H1 (cell line): Measurements from ENCODE around the gene AP2A2. TPM values are rescaled to one million over a fixed set of nuclear protein-coding genes. Genes with fewer than 3 reads are reported as not detected.

Source experiments
- CTCF ChIA-PET: fragments of 300-600 bp; sonication (Branson Sonifier 250); formaldehyde crosslinking; loops from one replicate; lab custom pipeline; 2021; ENCODE audit not compliant: partially characterized antibody; lab: Charles Lee
- POLR2A ChIA-PET: fragments of 300-600 bp; sonication (Branson Sonifier 250); formaldehyde crosslinking; loops from one replicate; lab custom pipeline; 2021; ENCODE audit warnings: inconsistent platforms; ENCODE audit not compliant: partially characterized antibody; lab: Charles Lee
- DNase-seq, 2 experiments: peaks; one replicate each; pipeline versions ENCODE4 v3.0.0 to v3.0.0-alpha.2; 2010 to 2022; ENCODE audit warnings: low spot score in 2 of 2, low read depth in 1 of 2, mixed read lengths in 1 of 2
- FAIRE-seq: peaks from 2 replicates; lab custom pipeline; 2011; peaks lifted over from hg19 to GRCh38; lab: Jason Lieb, UNC
- H2AFZ ChIP-seq: 2 replicates; pipeline ENCODE4 v1.8.1; 2012; ENCODE audit warnings: low read length, inconsistent platforms
- H2AK5ac ChIP-seq: 2 replicates; pipeline ENCODE4 v1.6.1; 2013; ENCODE audit warnings: low read depth, low read length
- H2BK120ac ChIP-seq: replicated peaks from 2 replicates; pipeline ENCODE3; 2013; ENCODE audit warnings: low read depth, low read length, inconsistent platforms
- H2BK12ac ChIP-seq: 2 replicates; pipeline ENCODE4 v1.6.1; 2013; ENCODE audit warnings: low read depth, low read length
- H2BK15ac ChIP-seq: 2 replicates; pipeline ENCODE4 v1.6.1; 2013; ENCODE audit warnings: low read length
- H2BK20ac ChIP-seq: 2 replicates; pipeline ENCODE4 v1.6.1; 2013; ENCODE audit warnings: low read length
- H2BK5ac ChIP-seq: 2 replicates; pipeline ENCODE4 v1.6.1; 2013; ENCODE audit warnings: low read depth, low read length
- H3K14ac ChIP-seq: 2 replicates; pipeline ENCODE4 v1.6.1; 2013; ENCODE audit warnings: inconsistent platforms; ENCODE audit not compliant: insufficient read length
- H3K18ac ChIP-seq: 2 replicates; pipeline ENCODE4 v1.6.1; 2013; ENCODE audit warnings: low read length; ENCODE audit errors: extremely low read depth
- H3K23ac ChIP-seq: 2 replicates; pipeline ENCODE4 v1.6.1; 2013; ENCODE audit warnings: inconsistent platforms; ENCODE audit not compliant: insufficient read length
- H3K23me2 ChIP-seq: 2 replicates; pipeline ENCODE4 v1.6.1; 2013; ENCODE audit warnings: low read depth, low read length
- H3K27ac ChIP-seq: 2 replicates; pipeline ENCODE4 v1.6.1; 2011; ENCODE audit warnings: low read depth, low read length, inconsistent platforms
- H3K27me3 ChIP-seq, 4 experiments: replicated peaks in 1 of 4; 1 replicate in 1 of 4; 2 replicates in 3 of 4; pipeline versions ENCODE4 v1.6.1 to v1.8.1; 2011 to 2013; ENCODE audit warnings: low read length in 3 of 4, mild to moderate bottlenecking in 3 of 4, inconsistent platforms in 2 of 4, mixed read lengths in 2 of 4, moderate library complexity in 1 of 4; ENCODE audit not compliant: control insufficient read depth in 3 of 4, insufficient read depth in 3 of 4; ENCODE audit errors: extremely low read depth in 1 of 4
- H3K36me3 ChIP-seq, 4 experiments: 2 replicates each; pipeline versions ENCODE4 v1.6.1 to v1.8.1; 2011 to 2013; ENCODE audit warnings: mild to moderate bottlenecking in 4 of 4, low read length in 3 of 4, moderate library complexity in 2 of 4, control low read depth in 1 of 4, inconsistent platforms in 1 of 4; ENCODE audit not compliant: insufficient read depth in 4 of 4, control insufficient read depth in 2 of 4
- H3K4ac ChIP-seq: replicated peaks from 2 replicates; pipeline ENCODE3; 2013; ENCODE audit warnings: low read length, low read depth, mixed read lengths, inconsistent platforms; ENCODE audit not compliant: insufficient read length
- H3K4me1 ChIP-seq, 4 experiments: replicated peaks in 1 of 4; 1 replicate in 1 of 4; 2 replicates in 3 of 4; pipeline versions ENCODE4 v1.6.1 to v1.8.1; 2011 to 2013; ENCODE audit warnings: low read length in 3 of 4, inconsistent platforms in 2 of 4, mixed read lengths in 1 of 4; ENCODE audit not compliant: insufficient read depth in 4 of 4, control insufficient read depth in 3 of 4
- H3K4me2 ChIP-seq, 2 experiments: 2 replicates each; pipeline versions ENCODE4 v1.6.1 to v1.8.1; 2011 to 2013; ENCODE audit warnings: low read depth in 2 of 2, low read length in 2 of 2, control low read depth in 1 of 2, inconsistent platforms in 1 of 2, mild to moderate bottlenecking in 1 of 2; ENCODE audit not compliant: insufficient read depth in 1 of 2
- H3K4me3 ChIP-seq, 4 experiments: fragments of 200-600, 300-600 bp in 1 of 4; sonication (generic), shearing (Covaris generic), sonication (Bioruptor Twin) in 1 of 4; 2 replicates each; pipeline versions ENCODE4 v1.5.1 to v1.8.1; 2011 to 2016; ENCODE audit warnings: low read length in 4 of 4, low read depth in 3 of 4, control low read depth in 2 of 4, inconsistent platforms in 2 of 4, mild to moderate bottlenecking in 2 of 4, mixed read lengths in 1 of 4, moderate library complexity in 1 of 4; ENCODE audit not compliant: insufficient read depth in 2 of 4; ENCODE audit errors: extremely low read depth in 1 of 4
- H3K56ac ChIP-seq: replicated peaks from 2 replicates; pipeline ENCODE3; 2013; ENCODE audit warnings: low read depth, mild to moderate bottlenecking, mixed read lengths, low read length, inconsistent platforms; ENCODE audit not compliant: insufficient read length
- H3K79me1 ChIP-seq: 2 replicates; pipeline ENCODE4 v1.6.1; 2013; ENCODE audit warnings: low read depth, low read length, control low read depth
- H3K79me2 ChIP-seq, 2 experiments: 2 replicates each; pipeline versions ENCODE4 v1.6.1 to v1.8.1; 2012 to 2013; ENCODE audit warnings: low read length in 2 of 2, mild to moderate bottlenecking in 2 of 2, inconsistent platforms in 1 of 2; ENCODE audit not compliant: insufficient read depth in 2 of 2, control insufficient read depth in 1 of 2
- H3K9ac ChIP-seq, 4 experiments: replicated peaks in 1 of 4; 1 replicate in 1 of 4; 2 replicates in 3 of 4; pipeline versions ENCODE4 v1.6.1 to v1.8.1; 2011 to 2013; ENCODE audit warnings: low read depth in 3 of 4, low read length in 3 of 4, control low read depth in 2 of 4, mild to moderate bottlenecking in 2 of 4, moderate library complexity in 2 of 4, inconsistent platforms in 1 of 4; ENCODE audit errors: extremely low read depth in 1 of 4
- H3K9me3 ChIP-seq, 2 experiments: 2 replicates each; pipeline versions ENCODE4 v1.6.1 to v1.8.1; 2012 to 2013; ENCODE audit warnings: mild to moderate bottlenecking in 2 of 2, moderate library complexity in 2 of 2, control low read depth in 1 of 2, inconsistent platforms in 1 of 2, low read depth in 1 of 2, low read length in 1 of 2, mixed read lengths in 1 of 2; ENCODE audit not compliant: insufficient read depth in 2 of 2
- H4K20me1 ChIP-seq, 2 experiments: replicated peaks in 1 of 2; 2 replicates each; pipeline versions ENCODE3 to v1.8.1; 2011 to 2013; ENCODE audit warnings: inconsistent platforms in 2 of 2, low read length in 2 of 2, mild to moderate bottlenecking in 1 of 2; ENCODE audit not compliant: insufficient read depth in 2 of 2, control insufficient read depth in 1 of 2
- H4K5ac ChIP-seq: 2 replicates; pipeline ENCODE4 v1.6.1; 2013; ENCODE audit warnings: low read length, low read depth, mixed read lengths, inconsistent platforms; ENCODE audit not compliant: insufficient read length
- H4K8ac ChIP-seq: 2 replicates; pipeline ENCODE4 v1.8.0; 2013; ENCODE audit warnings: mild to moderate bottlenecking, moderate library complexity, low read length, inconsistent platforms; ENCODE audit not compliant: insufficient read depth; ENCODE audit errors: extremely low read depth
- H4K91ac ChIP-seq: replicated peaks from 2 replicates; pipeline ENCODE3; 2013; ENCODE audit warnings: low read length, mixed read lengths, inconsistent platforms; ENCODE audit not compliant: insufficient read length
- CHD1 ChIP-seq: IDR thresholded peaks from 2 replicates; pipeline ENCODE4 v1.6.1; 2012; ENCODE audit warnings: low read depth, low read length, improper control_type of control experiment
- CHD2 ChIP-seq: IDR thresholded peaks from 2 replicates; pipeline ENCODE4 v1.6.1; 2012; ENCODE audit warnings: low read length, improper control_type of control experiment
- EZH2 ChIP-seq: fragments of 200-600 bp; sonication (generic); IDR thresholded peaks from 2 replicates; pipeline ENCODE4 v1.7.1; 2012; ENCODE audit warnings: low read depth, mild to moderate bottlenecking, moderate library complexity, low read length, inconsistent platforms; ENCODE audit not compliant: severe bottlenecking
- MAFK ChIP-seq: IDR thresholded peaks from 2 replicates; pipeline ENCODE4 v1.6.1; 2012; ENCODE audit warnings: low read depth, mild to moderate bottlenecking, improper control_type of control experiment, low read length
- NRF1 ChIP-seq: IDR thresholded peaks from 2 replicates; pipeline ENCODE4 v1.6.1; 2011; ENCODE audit warnings: mild to moderate bottlenecking, low read depth, low read length, improper control_type of control experiment
- POU5F1 ChIP-seq: IDR thresholded peaks from 2 replicates; pipeline ENCODE4 v1.6.1; 2011; ENCODE audit warnings: low read depth, mild to moderate bottlenecking, low read length, moderate library complexity
- RAD21 ChIP-seq, 2 experiments: IDR thresholded peaks in 1 of 2; conservative IDR thresholded peaks in 1 of 2; 2 replicates each; pipeline ENCODE4 v1.6.1; 2011; ENCODE audit warnings: low read depth in 2 of 2, low read length in 2 of 2, improper control_type of control experiment in 1 of 2, inconsistent platforms in 1 of 2, mild to moderate bottlenecking in 1 of 2, moderate library complexity in 1 of 2
- RNF2 ChIP-seq: fragments of 200-900, 300-1000 bp; sonication (generic); IDR thresholded peaks from 2 replicates; pipeline ENCODE4 v1.7.1; 2016; ENCODE audit warnings: borderline replicate concordance, low read depth, mild to moderate bottlenecking, antibody characterized with exemption, low read length; ENCODE audit not compliant: poor library complexity, severe bottlenecking; ENCODE audit errors: missing control alignments
- SIN3A ChIP-seq, 2 experiments: IDR thresholded peaks in 1 of 2; conservative IDR thresholded peaks in 1 of 2; 2 replicates each; pipeline ENCODE4 v1.6.1; 2011 to 2012; ENCODE audit warnings: low read length in 2 of 2, improper control_type of control experiment in 1 of 2, low read depth in 1 of 2, mild to moderate bottlenecking in 1 of 2
- TEAD4 ChIP-seq: IDR thresholded peaks from 2 replicates; pipeline ENCODE4 v1.6.1; 2012; ENCODE audit warnings: low read depth, low read length, inconsistent platforms, mixed read lengths
- WGBS, 2 experiments: shearing (Covaris generic) in 1 of 2; methylation state at CpG; one replicate each; pipeline versions ENCODE4 v1.1.6 to v1.1.7; 2013 to 2015; ENCODE audit warnings: low lambda C conversion rate in 2 of 2, mixed read lengths in 2 of 2, inconsistent platforms in 1 of 2, low coverage in 1 of 2, missing lambda C conversion rate in 1 of 2; ENCODE audit not compliant: insufficient replicate concordance in 2 of 2, insufficient coverage in 1 of 2, insufficient read length in 1 of 2; ENCODE audit errors: extremely low coverage in 1 of 2, missing lambda C conversion rate in 1 of 2; 5-methylcytosine and 5-hydroxymethylcytosine counted together
- polyA plus RNA-seq, 7 experiments: library from polyadenylated mRNA; depleted of rRNA in 3 of 7; stranded (reverse) in 5 of 7; unstranded in 2 of 7; fragments of >200 nt in 5 of 7; fragments of 200-250 nt in 2 of 7; gene quantifications; 1 replicate in 5 of 7; 2 replicates in 1 of 7; 4 replicates in 1 of 7; pipeline versions ENCODE4 v1.2.1 to v1.2.3, GENCODE V29; 2011 to 2013; ENCODE audit warnings: missing spikeins in 2 of 7, mixed read lengths in 2 of 7
- total RNA-seq: library from RNA; stranded (reverse); fragmentation: NEBNext Ultra II Directional; extraction: Animal tissue kit (Norgen Biotek cat#: 25700); gene quantifications from 2 replicates; pipeline ENCODE4 v1.2.1, GENCODE V29; 2021

The AP2A2 gene
- total and polyA plus RNA-seq, 2 of the 8 experiments (the other 6 are each of a cell fraction or from before 2014, with no cell fraction given) = 50.0 to 65.0 TPM

- Histone ChIP-seq H3K79me2 (no peaks in the 10 kb centered on the region), H3K36me3 (no peaks in the 10 kb centered on the region), H3K9me3 (no peaks in the 10 kb centered on the region), H2AK5ac (no peak overlapping the region), H3K23me2 (no peaks in the 10 kb centered on the region), H2BK20ac (no peak overlapping the region), H3K23ac (no peak overlapping the region), H2BK12ac (no peak overlapping the region), H4K20me1 (no peaks in the 10 kb centered on the region), H4K91ac (no peak overlapping the region), H2BK120ac (no peak overlapping the region), H2BK15ac (no peak overlapping the region), H3K27me3 (no peaks in the 10 kb centered on the region), H3K9ac (no peak overlapping the region), H2AFZ (no peak overlapping the region), H4K8ac (0 out of 2 replicates have a peak overlapping the region, but pooled peaks have one; percentile 41), H2BK5ac (no peak overlapping the region), H3K4ac (no peak overlapping the region), H3K14ac (no peak overlapping the region), H3K27ac (no peak overlapping the region), H3K4me3 (no peak overlapping the region), H3K56ac (no peak overlapping the region), H3K79me1 (no peaks in the 10 kb centered on the region), H3K4me1 (no peaks in the 10 kb centered on the region), H4K5ac (no peak overlapping the region), H3K4me2 (no peak overlapping the region), H3K18ac (no peak overlapping the region)
- ChIA-PET CTCF (interaction anchor here (0.7 to 2.6 kb wide), 23 partner anchors 9 to 204 kb away, joined by 3 to 19 read pairs (median 6); partner anchors contain the start of gene AP2A2), POLR2A (interaction anchor here (1.1 to 1.4 kb wide), 3 partner anchors 112 to 192 kb away, joined by 3 read pairs; no protein-coding TSS in a partner anchor)
- 92% methylated on average over 16 of the region's 25 CpGs; no CpG with 5 or more reads in 1 of the 2 experiments for WGBS, 2 experiments
- no peak for DNase-seq
- TF ChIP-seq NRF1 (no peak), POU5F1 (no peak), EZH2 (no peak), MAFK (no peak), SIN3A (conservative IDR thresholded peaks at IDR 0.05 in 1 of 2, IDR thresholded peaks at IDR 0.05 in 1 of 2; ENCODE audit: low read depth in 1 of 2, low read length in 2 of 2) (no peak), CHD2 (no peak), CHD1 (no peak), RNF2 (no peak), RAD21 (IDR thresholded peaks at IDR 0.05 in 1 of 2, conservative IDR thresholded peaks at IDR 0.05 in 1 of 2; ENCODE audit: low read depth in 2 of 2, low read length in 2 of 2) (no peak), TEAD4 (no peak)
- FAIRE-seq = no peak
Observed at GRCh38 chr11:1052133-1053011, 126.7 kb downstream of the AP2A2 start.
